Loucy (cell line): ENCODE results near the gene GNAT2.
"Not testable (repeated sequence)": the region's sequence is repeated elsewhere in the genome, so short reads cannot be mapped to it uniquely, and the experiment has no call there.

ENCODE experiments used
- H2AFZ ChIP-seq: fragments of 200-600 bp; sonication (generic); 2 replicates; pipeline ENCODE4 v1.6.0; 2016; ENCODE audit warnings: antibody characterized with exemption, mild to moderate bottlenecking, low read length, moderate library complexity
- H3F3A ChIP-seq: fragments of 200-600 bp; 2 replicates; pipeline ENCODE4 v1.6.0; 2016; ENCODE audit warnings: antibody characterized with exemption, low read depth, mild to moderate bottlenecking
- H3K27me3 ChIP-seq: fragments of 200-600 bp; sonication (generic); 2 replicates; pipeline ENCODE4 v1.6.1; 2014; ENCODE audit warnings: low read length, mild to moderate bottlenecking; ENCODE audit not compliant: insufficient read depth, poor library complexity, severe bottlenecking
- H3K36me3 ChIP-seq: fragments of 200-600 bp; sonication (generic); 2 replicates; pipeline ENCODE4 v1.6.1; 2016; ENCODE audit warnings: low read length; ENCODE audit not compliant: insufficient read depth
- H3K4me1 ChIP-seq: fragments of 200-600 bp; sonication (generic); 2 replicates; pipeline ENCODE4 v1.5.1; 2014; ENCODE audit warnings: low read length, mild to moderate bottlenecking; ENCODE audit not compliant: insufficient read depth, poor library complexity, severe bottlenecking
- H3K4me2 ChIP-seq: fragments of 200-600 bp; sonication (generic); 2 replicates; pipeline ENCODE4 v1.6.0; 2014; ENCODE audit warnings: antibody characterized with exemption, low read length, low read depth, mild to moderate bottlenecking; ENCODE audit not compliant: poor library complexity, severe bottlenecking
- H3K4me3 ChIP-seq: fragments of 200-600 bp; sonication (generic); 2 replicates; pipeline ENCODE4 v1.5.1; 2014; ENCODE audit warnings: low read length, mild to moderate bottlenecking, mixed read lengths; ENCODE audit not compliant: poor library complexity, severe bottlenecking
- H3K79me2 ChIP-seq: fragments of 200-600 bp; sonication (generic); 2 replicates; pipeline ENCODE4 v1.6.1; 2014; ENCODE audit warnings: low read length; ENCODE audit not compliant: insufficient read depth
- H3K9ac ChIP-seq: fragments of 200-600 bp; sonication (generic); 2 replicates; pipeline ENCODE4 v1.6.0; 2014; ENCODE audit warnings: mild to moderate bottlenecking, low read depth, low read length, moderate library complexity; ENCODE audit not compliant: poor library complexity, severe bottlenecking
- H3K9me2 ChIP-seq: fragments of 200-600 bp; sonication (generic); replicated peaks from 2 replicates; pipeline ENCODE4 v1.6.1; 2016; ENCODE audit warnings: low read depth, low read length, mixed read lengths
- H3K9me3 ChIP-seq: fragments of 200-600 bp; sonication (generic); 2 replicates; pipeline ENCODE4 v1.6.1; 2014; ENCODE audit warnings: mild to moderate bottlenecking, antibody characterized with exemption, low read length, low read depth; ENCODE audit not compliant: insufficient read depth
- H4K20me1 ChIP-seq: fragments of 200-600 bp; sonication (generic); 2 replicates; pipeline ENCODE4 v1.6.0; 2014; ENCODE audit warnings: antibody characterized with exemption, low read length, mild to moderate bottlenecking; ENCODE audit not compliant: insufficient read depth, poor library complexity, severe bottlenecking
- EZH2phosphoT487 ChIP-seq: fragments of 200-600 bp; IDR thresholded peaks from 2 replicates; pipeline ENCODE4 v1.6.1; 2018; ENCODE audit warnings: antibody characterized with exemption, mild to moderate bottlenecking, moderate library complexity, borderline replicate concordance
- TF ChIP-seq, protein P1 (sequence below): fragments of 200-600 bp; sonication (generic); conservative IDR thresholded peaks from 2 replicates; pipeline ENCODE4 v1.5.1; 2014; ENCODE audit warnings: mild to moderate bottlenecking, antibody characterized with exemption, low read length

The GNAT2 gene

DNA sequence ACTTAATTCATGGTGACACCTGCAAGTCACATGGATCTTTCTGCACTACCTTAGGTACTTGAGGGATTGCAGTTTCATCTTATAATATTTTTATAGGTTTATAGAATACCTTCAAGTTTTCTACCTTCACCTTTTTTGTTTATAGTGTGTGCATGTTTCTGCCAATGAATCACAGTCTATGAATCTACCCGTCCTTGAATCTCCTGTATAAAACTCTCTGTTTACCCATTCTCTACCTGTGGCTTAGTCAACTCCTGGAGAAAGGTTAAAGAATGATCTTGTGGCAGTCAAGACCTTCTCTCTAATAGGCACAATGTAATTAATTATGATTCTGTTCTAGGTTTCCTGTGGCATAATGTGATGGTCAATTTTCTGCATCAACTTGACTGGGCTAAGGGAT lies 45.3 kb upstream of the GNAT2 start:
- Histone ChIP-seq H2AFZ (no peak overlapping the region), H3K4me2 (no peak overlapping the region), H3K27me3 (no peaks in the 10 kb centered on the region), H3K4me3 (no peak overlapping the region), H3K79me2 (no peaks in the 10 kb centered on the region), H4K20me1 (no peaks in the 10 kb centered on the region), H3K36me3 (no peaks in the 10 kb centered on the region), H3K9ac (no peak overlapping the region), H3F3A (no peaks in the 10 kb centered on the region), H3K9me3 (no peaks in the 10 kb centered on the region), H3K4me1 (peaks cover 21% of the 10 kb centered on the region), H3K9me2 (no peaks in the 10 kb centered on the region)
- TF ChIP-seq EZH2phosphoT487, result no peak
- TF ChIP-seq, protein P1, sequence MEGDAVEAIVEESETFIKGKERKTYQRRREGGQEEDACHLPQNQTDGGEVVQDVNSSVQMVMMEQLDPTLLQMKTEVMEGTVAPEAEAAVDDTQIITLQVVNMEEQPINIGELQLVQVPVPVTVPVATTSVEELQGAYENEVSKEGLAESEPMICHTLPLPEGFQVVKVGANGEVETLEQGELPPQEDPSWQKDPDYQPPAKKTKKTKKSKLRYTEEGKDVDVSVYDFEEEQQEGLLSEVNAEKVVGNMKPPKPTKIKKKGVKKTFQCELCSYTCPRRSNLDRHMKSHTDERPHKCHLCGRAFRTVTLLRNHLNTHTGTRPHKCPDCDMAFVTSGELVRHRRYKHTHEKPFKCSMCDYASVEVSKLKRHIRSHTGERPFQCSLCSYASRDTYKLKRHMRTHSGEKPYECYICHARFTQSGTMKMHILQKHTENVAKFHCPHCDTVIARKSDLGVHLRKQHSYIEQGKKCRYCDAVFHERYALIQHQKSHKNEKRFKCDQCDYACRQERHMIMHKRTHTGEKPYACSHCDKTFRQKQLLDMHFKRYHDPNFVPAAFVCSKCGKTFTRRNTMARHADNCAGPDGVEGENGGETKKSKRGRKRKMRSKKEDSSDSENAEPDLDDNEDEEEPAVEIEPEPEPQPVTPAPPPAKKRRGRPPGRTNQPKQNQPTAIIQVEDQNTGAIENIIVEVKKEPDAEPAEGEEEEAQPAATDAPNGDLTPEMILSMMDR, result no peak

DNA sequence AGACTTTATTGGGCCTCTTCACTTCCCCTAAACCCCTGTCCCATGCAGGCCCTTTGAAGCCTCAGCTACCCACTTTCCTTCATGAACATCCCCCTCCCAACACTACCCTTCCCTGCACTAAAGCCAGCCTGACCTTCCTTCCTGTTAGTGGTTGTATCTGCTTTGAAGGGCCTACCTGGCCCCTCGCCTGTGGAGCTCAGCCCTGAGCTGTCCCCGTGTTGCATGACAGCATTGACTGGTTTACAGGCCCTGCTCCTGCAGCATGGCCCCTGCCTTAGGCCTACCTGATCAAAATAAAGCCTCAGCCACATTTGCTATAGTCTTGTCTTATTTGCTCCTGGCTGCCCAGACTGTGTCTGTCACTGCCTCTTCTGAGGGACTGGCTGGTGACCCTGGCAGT lies 42.0 kb upstream of the GNAT2 start:
- Histone ChIP-seq H2AFZ (no peak overlapping the region), H3K9me2 (no peaks in the 10 kb centered on the region), H3K27me3 (no peaks in the 10 kb centered on the region), H3K4me2 (peak overlapping the region; percentile 51), H3K4me1 (peaks cover 21% of the 10 kb centered on the region), H3K9me3 (no peaks in the 10 kb centered on the region), H3K36me3 (no peaks in the 10 kb centered on the region), H3K4me3 (no peak overlapping the region), H4K20me1 (no peaks in the 10 kb centered on the region), H3K9ac (peak overlapping the region; percentile 44), H3K79me2 (no peaks in the 10 kb centered on the region), H3F3A (no peaks in the 10 kb centered on the region)
- TF ChIP-seq, protein P1, result no peak
- TF ChIP-seq EZH2phosphoT487, result no peak

DNA sequence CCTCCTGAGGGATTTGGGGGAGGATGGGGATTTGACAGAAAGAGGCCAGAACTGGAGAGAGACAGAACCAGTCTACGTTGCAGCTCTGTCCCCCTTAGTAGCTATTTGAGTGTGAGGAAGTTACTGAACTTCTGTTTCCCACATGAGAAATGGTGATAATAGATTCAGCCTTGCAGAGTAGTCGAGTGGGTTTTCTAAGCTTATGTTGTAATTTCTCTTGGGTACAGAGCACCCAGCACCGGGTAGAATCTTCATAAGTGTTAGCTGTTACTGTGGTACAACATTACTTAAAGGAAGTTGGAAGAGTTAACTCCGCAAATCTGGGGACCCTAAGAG lies 41.2 kb upstream of the GNAT2 start:
- H3K9ac ChIP-seq, H3F3A ChIP-seq, H3K4me2 ChIP-seq, H3K9me3 ChIP-seq, H3K36me3 ChIP-seq, H3K27me3 ChIP-seq, H3K9me2 ChIP-seq, H4K20me1 ChIP-seq, H3K4me3 ChIP-seq, H3K79me2 ChIP-seq, H2AFZ ChIP-seq: not testable (repeated sequence)
- peaks cover 21% of the 10 kb centered on the region for H3K4me1 ChIP-seq

DNA sequence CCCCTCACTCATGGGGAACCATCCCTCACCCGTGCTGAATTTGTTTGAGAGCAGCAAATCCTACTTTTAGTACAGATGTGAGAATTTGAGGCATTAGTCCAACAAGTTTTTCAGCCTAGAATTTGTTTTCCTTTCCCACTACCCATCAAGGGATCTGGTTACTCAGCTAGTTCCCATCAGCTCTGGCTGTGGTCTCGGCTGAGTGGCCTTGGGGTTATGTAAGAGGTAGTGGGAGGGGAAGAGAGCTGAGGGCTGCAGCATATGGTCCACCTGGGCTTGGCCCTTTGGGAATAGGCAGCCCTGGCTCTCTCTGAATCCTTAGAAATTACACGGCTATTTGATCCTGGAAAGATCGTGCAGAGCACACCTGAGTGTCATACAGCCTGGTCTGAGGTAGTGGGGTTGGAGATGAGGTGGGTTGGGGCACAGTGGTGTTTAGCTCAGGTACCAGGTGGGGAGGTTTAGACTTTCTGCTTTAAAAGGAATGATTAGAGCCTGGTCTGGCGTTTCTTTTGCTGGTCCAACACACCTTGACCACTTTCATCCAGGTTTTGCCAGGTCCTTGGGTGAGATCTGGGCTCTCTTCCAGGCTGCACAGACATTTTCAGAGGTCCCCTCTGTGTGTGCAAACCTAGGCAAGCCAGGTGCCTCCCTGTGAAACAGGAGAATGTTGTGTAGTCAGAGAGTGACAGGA lies 40.7 kb upstream of the GNAT2 start:
- Histone ChIP-seq H3K27me3 (no peaks in the 10 kb centered on the region), H3K9ac (no peak overlapping the region), H3F3A (no peaks in the 10 kb centered on the region), H2AFZ (no peak overlapping the region), H3K4me3 (no peak overlapping the region), H3K9me3 (no peaks in the 10 kb centered on the region), H3K79me2 (no peaks in the 10 kb centered on the region), H3K9me2 (no peaks in the 10 kb centered on the region), H3K36me3 (no peaks in the 10 kb centered on the region), H4K20me1 (no peaks in the 10 kb centered on the region), H3K4me2 (no peak overlapping the region), H3K4me1 (peaks cover 21% of the 10 kb centered on the region)
- TF ChIP-seq, protein P1, result no peak
- TF ChIP-seq EZH2phosphoT487, result no peak
